HepG2 (cell line): ENCODE measurements around the gene DNAJB11. TPM values are rescaled to one million over a fixed set of nuclear protein-coding genes. Genes with fewer than 3 reads are reported as not detected.

Experiments used
- ARHGAP35 ChIP-seq: sonication (generic); formaldehyde crosslinking; IDR thresholded peaks from 2 replicates; pipeline ENCODE4 v1.9.0; 2022; ENCODE audit warnings: mild to moderate bottlenecking, inconsistent platforms, moderate library complexity, missing genetic modification reagents, borderline replicate concordance
- CHD2 ChIP-seq: IDR thresholded peaks from 2 replicates; pipeline ENCODE4 v1.6.1; 2011; ENCODE audit warnings: low read depth, low read length, improper control_type of control experiment
- GATAD1 ChIP-seq: IDR thresholded peaks from 2 replicates; pipeline ENCODE4 v1.6.1; 2016; ENCODE audit warnings: missing genetic modification reagents, missing compliant biosample characterization
- GLI4 ChIP-seq: sonication (generic); formaldehyde crosslinking; IDR thresholded peaks from 2 replicates; pipeline ENCODE4 v1.5.1; 2020; ENCODE audit warnings: missing genetic modification reagents, mild to moderate bottlenecking, moderate library complexity, borderline replicate concordance
- LRRFIP1 ChIP-seq: sonication (generic); formaldehyde crosslinking; conservative IDR thresholded peaks from 2 replicates; pipeline ENCODE4 v1.4.0; 2020; ENCODE audit warnings: missing genetic modification reagents
- SP5 ChIP-seq: IDR thresholded peaks from 2 replicates; pipeline ENCODE4 v1.6.1; 2016; ENCODE audit warnings: low read depth, borderline replicate concordance
- SRSF1 ChIP-seq: fragments of 200-400 bp; formaldehyde crosslinking; optimal IDR thresholded peaks from 2 replicates; pipeline ENCODE3; 2017; ENCODE audit warnings: mild to moderate bottlenecking, low read depth, low read length, moderate library complexity
- TARDBP ChIP-seq: sonication (generic); formaldehyde crosslinking; IDR thresholded peaks from 2 replicates; pipeline ENCODE4 v1.8.0; 2022; ENCODE audit warnings: mild to moderate bottlenecking, missing genetic modification reagents
- TP53 ChIP-seq: sonication (generic); formaldehyde crosslinking; conservative IDR thresholded peaks from 2 replicates; pipeline ENCODE4 v1.4.0; 2020; ENCODE audit warnings: missing genetic modification reagents
- ZBTB1 ChIP-seq: sonication (generic); formaldehyde crosslinking; IDR thresholded peaks from 2 replicates; pipeline ENCODE4 v1.4.0; 2020; ENCODE audit warnings: missing genetic modification reagents, borderline replicate concordance
- ZMYM4 ChIP-seq: sonication (generic); formaldehyde crosslinking; IDR thresholded peaks from 2 replicates; pipeline ENCODE4 v1.8.1; 2023; ENCODE audit warnings: mild to moderate bottlenecking, missing genetic modification reagents
- ZNF10 ChIP-seq: sonication (generic); formaldehyde crosslinking; IDR thresholded peaks from 2 replicates; pipeline ENCODE4 v1.4.0; 2020; ENCODE audit warnings: mild to moderate bottlenecking, low read depth, missing genetic modification reagents, borderline replicate concordance
- ZNF234 ChIP-seq: sonication (generic); formaldehyde crosslinking; conservative IDR thresholded peaks from 2 replicates; pipeline ENCODE4 v1.5.1; 2020; ENCODE audit warnings: mild to moderate bottlenecking, missing genetic modification reagents
- ZNF3 ChIP-seq: IDR thresholded peaks from 2 replicates; pipeline ENCODE4 v1.7.0; 2017; ENCODE audit warnings: inconsistent platforms
- ZNF674 ChIP-seq: sonication (generic); formaldehyde crosslinking; IDR thresholded peaks from 2 replicates; pipeline ENCODE4 v1.5.0; 2020; ENCODE audit warnings: low read depth, mild to moderate bottlenecking, missing genetic modification reagents
- ZSCAN21 ChIP-seq: sonication (generic); formaldehyde crosslinking; IDR thresholded peaks from 2 replicates; pipeline ENCODE4 v1.8.0; 2022; ENCODE audit warnings: mild to moderate bottlenecking, missing genetic modification reagents, moderate library complexity, borderline replicate concordance
- polyA plus RNA-seq, 8 experiments: library from polyadenylated mRNA; depleted of rRNA in 3 of 8; stranded (reverse) in 7 of 8; unstranded in 1 of 8; fragments of >200 nt; fragmentation: Illumina TruSeq in 4 of 8; extraction: Trizol in 4 of 8; gene quantifications; 2 replicates each; pipeline versions ENCODE4 v1.2.1 to v1.2.3, GENCODE V29; 2011 to 2016; ENCODE audit warnings: low read depth in 4 of 8, missing spikeins in 1 of 8, mixed read lengths in 1 of 8; ENCODE audit not compliant: insufficient read depth in 1 of 8
- total RNA-seq, 5 experiments: library from RNA; depleted of rRNA; stranded (reverse); fragments of >200 nt; fragmentation: Illumina TruSeq; extraction: Trizol; gene quantifications; 2 replicates each; pipeline ENCODE4 v1.2.3, GENCODE V29; 2016; ENCODE audit warnings: low read depth in 1 of 5
- TF ChIP-seq, protein P1 (sequence below): sonication (generic); formaldehyde crosslinking; IDR thresholded peaks from 2 replicates; pipeline ENCODE4 v1.4.0; 2020; ENCODE audit warnings: missing genetic modification reagents, mild to moderate bottlenecking, borderline replicate concordance
- TF ChIP-seq, protein P2 (sequence below): IDR thresholded peaks from 2 replicates; pipeline ENCODE4 v1.6.1; 2016; ENCODE audit warnings: low read depth, borderline replicate concordance
- TF ChIP-seq, protein P3 (sequence below): sonication (generic); formaldehyde crosslinking; IDR thresholded peaks from 2 replicates; pipeline ENCODE4 v1.5.0; 2020; ENCODE audit warnings: missing genetic modification reagents, mild to moderate bottlenecking, borderline replicate concordance
- TF ChIP-seq, protein P4 (sequence below): sonication (generic); formaldehyde crosslinking; IDR thresholded peaks from 2 replicates; pipeline ENCODE4 v1.4.0; 2020; ENCODE audit warnings: low read depth, mild to moderate bottlenecking, missing genetic modification reagents

The DNAJB11 gene
- total and polyA plus RNA-seq, 2 of the 13 experiments (the other 11 are each of a cell fraction or from before 2014, with no cell fraction given): 41.0 to 132 TPM

DNA sequence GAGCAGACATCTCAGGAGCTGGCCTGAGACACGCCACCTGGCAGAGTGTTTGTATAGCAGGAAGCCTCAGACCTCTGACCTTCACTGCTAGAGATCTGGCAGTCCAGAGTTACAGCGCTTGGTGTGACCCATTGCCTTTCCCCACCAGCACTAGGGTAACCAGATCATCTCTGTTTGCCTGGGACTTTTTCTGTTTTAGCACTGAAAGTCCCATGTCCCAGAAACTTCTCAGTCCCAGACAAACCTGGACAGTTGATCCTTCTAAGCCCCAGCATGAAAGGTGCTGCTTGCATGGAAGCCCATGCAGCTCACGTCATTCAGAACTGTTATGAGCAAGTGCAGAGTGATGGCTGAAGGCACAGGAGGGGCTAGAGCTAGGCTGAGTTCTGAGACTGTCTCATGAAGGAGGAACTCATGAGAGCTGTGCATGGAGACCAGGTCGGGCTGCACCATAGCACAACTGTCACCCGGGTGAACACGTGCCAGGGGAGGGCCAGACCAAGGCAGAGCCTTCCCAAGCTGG lies 24.1 kb downstream of the DNAJB11 start (continued):
- no peak for TF ChIP-seq ZBTB1 (CRISPR knock-in tag)
- no peak for TF ChIP-seq ZMYM4 (CRISPR knock-in tag)
- TF ChIP-seq, protein P1, sequence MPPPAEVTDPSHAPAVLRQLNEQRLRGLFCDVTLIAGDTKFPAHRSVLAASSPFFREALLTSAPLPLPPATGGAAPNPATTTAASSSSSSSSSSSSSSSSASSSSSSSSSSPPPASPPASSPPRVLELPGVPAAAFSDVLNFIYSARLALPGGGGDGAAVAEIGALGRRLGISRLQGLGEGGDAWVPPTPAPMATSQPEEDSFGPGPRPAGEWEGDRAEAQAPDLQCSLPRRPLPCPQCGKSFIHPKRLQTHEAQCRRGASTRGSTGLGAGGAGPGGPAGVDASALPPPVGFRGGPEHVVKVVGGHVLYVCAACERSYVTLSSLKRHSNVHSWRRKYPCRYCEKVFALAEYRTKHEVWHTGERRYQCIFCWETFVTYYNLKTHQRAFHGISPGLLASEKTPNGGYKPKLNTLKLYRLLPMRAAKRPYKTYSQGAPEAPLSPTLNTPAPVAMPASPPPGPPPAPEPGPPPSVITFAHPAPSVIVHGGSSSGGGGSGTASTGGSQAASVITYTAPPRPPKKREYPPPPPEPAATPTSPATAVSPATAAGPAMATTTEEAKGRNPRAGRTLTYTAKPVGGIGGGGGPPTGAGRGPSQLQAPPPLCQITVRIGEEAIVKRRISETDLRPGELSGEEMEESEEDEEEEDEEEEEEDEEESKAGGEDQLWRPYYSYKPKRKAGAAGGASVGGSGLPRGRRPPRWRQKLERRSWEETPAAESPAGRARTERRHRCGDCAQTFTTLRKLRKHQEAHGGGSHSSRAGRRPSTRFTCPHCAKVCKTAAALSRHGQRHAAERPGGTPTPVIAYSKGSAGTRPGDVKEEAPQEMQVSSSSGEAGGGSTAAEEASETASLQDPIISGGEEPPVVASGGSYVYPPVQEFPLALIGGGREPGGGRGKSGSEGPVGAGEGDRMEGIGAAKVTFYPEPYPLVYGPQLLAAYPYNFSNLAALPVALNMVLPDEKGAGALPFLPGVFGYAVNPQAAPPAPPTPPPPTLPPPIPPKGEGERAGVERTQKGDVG (CRISPR knock-in tag): no peak
- no peak for TF ChIP-seq ZNF674
- no peak for TF ChIP-seq ZNF3
- no peak for TF ChIP-seq GATAD1 (CRISPR knock-in tag)
- TF ChIP-seq GLI4: no peak
- TF ChIP-seq, protein P2, sequence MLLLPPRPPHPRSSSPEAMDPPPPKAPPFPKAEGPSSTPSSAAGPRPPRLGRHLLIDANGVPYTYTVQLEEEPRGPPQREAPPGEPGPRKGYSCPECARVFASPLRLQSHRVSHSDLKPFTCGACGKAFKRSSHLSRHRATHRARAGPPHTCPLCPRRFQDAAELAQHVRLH (CRISPR knock-in tag): no peak
- TF ChIP-seq, protein P3, sequence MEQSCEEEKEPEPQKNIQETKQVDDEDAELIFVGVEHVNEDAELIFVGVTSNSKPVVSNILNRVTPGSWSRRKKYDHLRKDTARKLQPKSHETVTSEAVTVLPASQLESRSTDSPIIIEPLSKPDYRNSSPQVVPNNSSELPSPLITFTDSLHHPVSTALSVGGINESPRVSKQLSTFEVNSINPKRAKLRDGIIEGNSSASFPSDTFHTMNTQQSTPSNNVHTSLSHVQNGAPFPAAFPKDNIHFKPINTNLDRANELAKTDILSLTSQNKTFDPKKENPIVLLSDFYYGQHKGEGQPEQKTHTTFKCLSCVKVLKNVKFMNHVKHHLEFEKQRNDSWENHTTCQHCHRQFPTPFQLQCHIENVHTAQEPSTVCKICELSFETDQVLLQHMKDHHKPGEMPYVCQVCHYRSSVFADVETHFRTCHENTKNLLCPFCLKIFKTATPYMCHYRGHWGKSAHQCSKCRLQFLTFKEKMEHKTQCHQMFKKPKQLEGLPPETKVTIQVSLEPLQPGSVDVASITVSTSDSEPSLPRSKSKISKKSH: no peak
- TF ChIP-seq, protein P4, sequence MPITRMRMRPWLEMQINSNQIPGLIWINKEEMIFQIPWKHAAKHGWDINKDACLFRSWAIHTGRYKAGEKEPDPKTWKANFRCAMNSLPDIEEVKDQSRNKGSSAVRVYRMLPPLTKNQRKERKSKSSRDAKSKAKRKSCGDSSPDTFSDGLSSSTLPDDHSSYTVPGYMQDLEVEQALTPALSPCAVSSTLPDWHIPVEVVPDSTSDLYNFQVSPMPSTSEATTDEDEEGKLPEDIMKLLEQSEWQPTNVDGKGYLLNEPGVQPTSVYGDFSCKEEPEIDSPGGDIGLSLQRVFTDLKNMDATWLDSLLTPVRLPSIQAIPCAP: no peak
- TF ChIP-seq ZSCAN21 (CRISPR knock-in tag): 0 out of 2 replicates have a peak, but pooled peaks have one; percentile 44
- no peak for TF ChIP-seq LRRFIP1 (CRISPR knock-in tag)
- no peak for TF ChIP-seq TP53 (CRISPR knock-in tag)
- TF ChIP-seq ZNF234 (CRISPR knock-in tag): no peak
- TF ChIP-seq SRSF1: no peak
- TF ChIP-seq SP5 (CRISPR knock-in tag): no peak
- TF ChIP-seq CHD2: no peak
- TF ChIP-seq ZNF10 (CRISPR knock-in tag): no peak
- no peak for TF ChIP-seq TARDBP (CRISPR knock-in tag)
- no peak for TF ChIP-seq ARHGAP35 (CRISPR knock-in tag)
